IPS-18a (cell line): ENCODE results near the gene SSTR5.

Source experiments
- H3K27ac ChIP-seq: one replicate; pipeline ENCODE4 v1.5.1; 2013; ENCODE audit warnings: low read length
- H3K27me3 ChIP-seq: one replicate; pipeline ENCODE4 v1.6.1; 2013; ENCODE audit warnings: mild to moderate bottlenecking, low read length; ENCODE audit not compliant: control insufficient read depth, insufficient read depth
- H3K36me3 ChIP-seq: one replicate; pipeline ENCODE4 v1.6.1; 2013; ENCODE audit warnings: low read depth, low read length; ENCODE audit not compliant: control insufficient read depth
- H3K4me1 ChIP-seq: one replicate; pipeline ENCODE4 v1.6.1; 2013; ENCODE audit warnings: low read depth, low read length; ENCODE audit not compliant: control insufficient read depth
- H3K4me3 ChIP-seq: one replicate; pipeline ENCODE4 v1.5.1; 2013; ENCODE audit warnings: low read length
- H3K9ac ChIP-seq: one replicate; pipeline ENCODE4 v1.6.1; 2013; ENCODE audit warnings: mild to moderate bottlenecking, low read length, moderate library complexity
- H3K9me3 ChIP-seq: one replicate; pipeline ENCODE4 v1.6.1; 2013; ENCODE audit warnings: low read depth, low read length; ENCODE audit not compliant: control insufficient read depth

SSTR5 gene

GRCh38 chr16:1050516-1050915 is 22.0 kb upstream of the SSTR5 start:
- Histone ChIP-seq H3K27ac (no peak overlapping the region), H3K36me3 (no peaks in the 10 kb centered on the region), H3K27me3 (no peaks in the 10 kb centered on the region), H3K9me3 (no peaks in the 10 kb centered on the region), H3K4me3 (no peak overlapping the region), H3K4me1 (no peaks in the 10 kb centered on the region), H3K9ac (no peak overlapping the region)

DNA sequence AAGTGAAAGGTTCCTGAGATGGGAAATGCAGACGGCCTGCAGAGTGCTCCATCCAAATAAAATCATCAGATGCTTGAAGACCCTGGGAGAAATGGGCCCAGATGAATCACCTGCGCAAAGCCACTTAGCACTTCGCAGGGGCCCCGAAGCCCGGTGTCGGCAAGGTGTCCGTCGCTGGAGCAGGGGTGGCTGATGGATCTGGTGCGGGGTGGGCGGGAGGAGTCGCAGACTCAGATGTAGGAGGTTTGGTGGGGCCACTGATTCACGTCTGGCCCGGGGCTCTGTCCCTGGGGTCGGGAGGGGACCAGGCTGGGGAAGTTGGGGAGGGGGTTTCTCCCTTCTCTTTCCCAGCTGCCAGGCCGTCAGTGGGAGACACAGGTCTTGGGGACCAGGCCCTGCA is 21.6 kb upstream of the SSTR5 start:
- H3K27ac ChIP-seq, result no peak overlapping the region

DNA sequence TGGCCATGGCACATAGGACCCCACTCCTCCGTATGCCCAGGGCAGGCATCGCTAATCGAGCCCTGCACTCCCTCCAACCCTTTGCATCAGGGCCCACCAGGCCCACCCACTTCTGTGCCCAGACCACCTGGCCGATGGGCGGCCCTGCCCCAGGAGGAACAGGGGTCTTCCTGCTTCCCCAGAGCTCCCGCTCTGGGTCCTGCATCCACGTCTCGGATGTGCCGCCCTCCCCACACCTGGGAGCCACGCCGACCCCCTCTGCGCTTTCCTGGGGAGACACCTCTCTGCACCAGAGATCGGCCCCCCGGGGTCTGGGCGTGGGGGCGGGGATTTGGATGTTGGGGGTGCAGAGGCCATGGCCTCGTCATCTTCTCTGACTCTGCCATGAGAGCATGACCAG is 21.1 kb upstream of the SSTR5 start:
- Histone ChIP-seq H3K27ac (no peak overlapping the region), H3K27me3 (no peaks in the 10 kb centered on the region), H3K4me3 (no peak overlapping the region), H3K9ac (no peak overlapping the region), H3K4me1 (no peaks in the 10 kb centered on the region), H3K9me3 (no peaks in the 10 kb centered on the region), H3K36me3 (no peaks in the 10 kb centered on the region)

More for the DNA sequence above, 21.6 kb upstream of the SSTR5 start:
- Histone ChIP-seq H3K4me3 (no peak overlapping the region), H3K36me3 (no peaks in the 10 kb centered on the region), H3K27me3 (no peaks in the 10 kb centered on the region), H3K9ac (no peak overlapping the region), H3K9me3 (no peaks in the 10 kb centered on the region), H3K4me1 (no peaks in the 10 kb centered on the region)

- no peaks in the 10 kb centered on the region for H3K36me3 ChIP-seq
- no peaks in the 10 kb centered on the region for H3K9me3 ChIP-seq
- no peak overlapping the region for H3K4me3 ChIP-seq
- no peak overlapping the region for H3K27ac ChIP-seq
- no peaks in the 10 kb centered on the region for H3K27me3 ChIP-seq
- H3K9ac ChIP-seq, result no peak overlapping the region
- no peaks in the 10 kb centered on the region for H3K4me1 ChIP-seq
Measured at GRCh38 chr16:1052721-1053120, 19.8 kb upstream of the SSTR5 start.

- H3K27me3 ChIP-seq, result no peaks in the 10 kb centered on the region
- H3K9ac ChIP-seq, result no peak overlapping the region
- H3K9me3 ChIP-seq, result no peaks in the 10 kb centered on the region
- H3K4me3 ChIP-seq, result no peak overlapping the region
- no peaks in the 10 kb centered on the region for H3K4me1 ChIP-seq
- H3K27ac ChIP-seq, result no peak overlapping the region
- H3K36me3 ChIP-seq, result no peaks in the 10 kb centered on the region
Measured at GRCh38 chr16:1053121-1053521, 19.4 kb upstream of the SSTR5 start.

GRCh38 chr16:1053700-1054368 is 18.7 kb upstream of the SSTR5 start:
- Histone ChIP-seq H3K27me3 (no peaks in the 10 kb centered on the region), H3K9ac (no peak overlapping the region), H3K4me3 (no peak overlapping the region), H3K27ac (no peak overlapping the region), H3K36me3 (no peaks in the 10 kb centered on the region), H3K4me1 (no peaks in the 10 kb centered on the region), H3K9me3 (no peaks in the 10 kb centered on the region)

- Histone ChIP-seq H3K4me1 (no peaks in the 10 kb centered on the region), H3K27ac (no peak overlapping the region), H3K27me3 (no peaks in the 10 kb centered on the region)
Measured at GRCh38 chr16:1054660-1055556, 17.6 kb upstream of the SSTR5 start.

GRCh38 chr16:1055557-1055924 is 17.0 kb upstream of the SSTR5 start:
- H3K27ac ChIP-seq, result no peak overlapping the region
- no peaks in the 10 kb centered on the region for H3K27me3 ChIP-seq
- H3K4me3 ChIP-seq, result no peak overlapping the region
- no peaks in the 10 kb centered on the region for H3K9me3 ChIP-seq
- H3K36me3 ChIP-seq, result no peaks in the 10 kb centered on the region
- H3K4me1 ChIP-seq, result no peaks in the 10 kb centered on the region
- H3K9ac ChIP-seq, result no peak overlapping the region

More at GRCh38 chr16:1054660-1055556, 17.6 kb upstream of the SSTR5 start:
- H3K9ac ChIP-seq, result no peak overlapping the region
- no peaks in the 10 kb centered on the region for H3K9me3 ChIP-seq
- no peaks in the 10 kb centered on the region for H3K36me3 ChIP-seq
- H3K4me3 ChIP-seq, result no peak overlapping the region

- Histone ChIP-seq H3K9ac (no peak overlapping the region), H3K9me3 (no peaks in the 10 kb centered on the region), H3K36me3 (no peaks in the 10 kb centered on the region), H3K4me1 (no peaks in the 10 kb centered on the region), H3K27ac (no peak overlapping the region), H3K4me3 (no peak overlapping the region), H3K27me3 (no peaks in the 10 kb centered on the region)
Measured at GRCh38 chr16:1056196-1056595, 16.4 kb upstream of the SSTR5 start.

- H3K4me1 ChIP-seq, result no peaks in the 10 kb centered on the region
- H3K27me3 ChIP-seq, result no peaks in the 10 kb centered on the region
- H3K36me3 ChIP-seq, result no peaks in the 10 kb centered on the region
- H3K9me3 ChIP-seq, result no peaks in the 10 kb centered on the region
- H3K9ac ChIP-seq, result no peak overlapping the region
- H3K27ac ChIP-seq, result no peak overlapping the region
- no peak overlapping the region for H3K4me3 ChIP-seq
Measured at GRCh38 chr16:1057252-1057932, 15.2 kb upstream of the SSTR5 start.

GRCh38 chr16:1058216-1058615 is 14.3 kb upstream of the SSTR5 start:
- no peak overlapping the region for H3K9ac ChIP-seq
- H3K4me1 ChIP-seq, result no peaks in the 10 kb centered on the region
- H3K27me3 ChIP-seq, result no peaks in the 10 kb centered on the region
- no peaks in the 10 kb centered on the region for H3K36me3 ChIP-seq
- no peaks in the 10 kb centered on the region for H3K9me3 ChIP-seq
- no peak overlapping the region for H3K27ac ChIP-seq
- H3K4me3 ChIP-seq, result no peak overlapping the region
